Trophoblast cell (in vitro differentiated cells and primary cell): ENCODE measurements around the gene VSIG4.

Experiments used
- DNase-seq, 2 donors: peaks; one replicate each; pipeline ENCODE4 v3.0.0-alpha.2; 2016
- H2AFZ ChIP-seq: 2 replicates; pipeline ENCODE4 v1.6.1; 2013; ENCODE audit warnings: low read length, moderate library complexity, mild to moderate bottlenecking; ENCODE audit not compliant: insufficient read depth, poor library complexity
- H2AK5ac ChIP-seq: 2 replicates; pipeline ENCODE4 v1.6.1; 2013; ENCODE audit warnings: mild to moderate bottlenecking, low read length
- H2BK120ac ChIP-seq: 2 replicates; pipeline ENCODE4 v1.6.1; 2013; ENCODE audit warnings: low read length, mild to moderate bottlenecking, moderate library complexity; ENCODE audit not compliant: insufficient read depth, poor library complexity
- H2BK12ac ChIP-seq: 2 replicates; pipeline ENCODE4 v1.6.1; 2013; ENCODE audit warnings: mild to moderate bottlenecking, low read length, moderate library complexity
- H2BK5ac ChIP-seq: 2 replicates; pipeline ENCODE4 v1.6.1; 2013; ENCODE audit warnings: low read length, low read depth, moderate library complexity, mild to moderate bottlenecking; ENCODE audit not compliant: poor library complexity
- H3K14ac ChIP-seq: 2 replicates; pipeline ENCODE4 v1.6.1; 2013; ENCODE audit warnings: mild to moderate bottlenecking, low read length
- H3K18ac ChIP-seq: 2 replicates; pipeline ENCODE4 v1.6.1; 2013; ENCODE audit warnings: mild to moderate bottlenecking, low read length
- H3K23ac ChIP-seq: 2 replicates; pipeline ENCODE4 v1.6.1; 2013; ENCODE audit warnings: low read length
- H3K27ac ChIP-seq: 2 replicates; pipeline ENCODE4 v1.5.1; 2013; ENCODE audit warnings: low read depth, mild to moderate bottlenecking, inconsistent platforms, low read length, moderate library complexity
- H3K27me3 ChIP-seq: 2 replicates; pipeline ENCODE4 v1.6.1; 2013; ENCODE audit warnings: inconsistent platforms, mild to moderate bottlenecking, low read length, moderate library complexity; ENCODE audit not compliant: insufficient read depth
- H3K36me3 ChIP-seq, 2 experiments: 1 replicate in 1 of 2; 2 replicates in 1 of 2; pipeline ENCODE4 v1.6.1; 2013; ENCODE audit warnings: low read length in 2 of 2, mild to moderate bottlenecking in 2 of 2, moderate library complexity in 1 of 2; ENCODE audit not compliant: insufficient read depth in 2 of 2, control insufficient read depth in 1 of 2
- H3K4ac ChIP-seq: 2 replicates; pipeline ENCODE4 v1.6.1; 2013; ENCODE audit warnings: low read depth, mild to moderate bottlenecking, low read length, moderate library complexity
- H3K4me1 ChIP-seq, 2 experiments: 1 replicate in 1 of 2; 2 replicates in 1 of 2; pipeline ENCODE4 v1.6.1; 2013; ENCODE audit warnings: low read length in 2 of 2, mild to moderate bottlenecking in 2 of 2, moderate library complexity in 1 of 2; ENCODE audit not compliant: insufficient read depth in 2 of 2, control insufficient read depth in 1 of 2
- H3K4me2 ChIP-seq: 2 replicates; pipeline ENCODE4 v1.6.1; 2013; ENCODE audit warnings: inconsistent platforms, mild to moderate bottlenecking, low read length, moderate library complexity
- H3K4me3 ChIP-seq: 2 replicates; pipeline ENCODE4 v1.5.1; 2013; ENCODE audit warnings: mild to moderate bottlenecking, low read depth, low read length, inconsistent platforms
- H3K79me1 ChIP-seq: one replicate; pipeline ENCODE4 v1.6.1; 2013; ENCODE audit warnings: low read length
- H3K79me2 ChIP-seq: 2 replicates; pipeline ENCODE4 v1.6.1; 2013; ENCODE audit warnings: low read length, mild to moderate bottlenecking; ENCODE audit not compliant: control insufficient read depth, insufficient read depth, poor library complexity
- H3K9ac ChIP-seq: 2 replicates; pipeline ENCODE4 v1.6.1; 2013; ENCODE audit warnings: mild to moderate bottlenecking, low read length
- H3K9me3 ChIP-seq: 2 replicates; pipeline ENCODE4 v1.6.1; 2013; ENCODE audit warnings: low read depth, mild to moderate bottlenecking, control low read depth, inconsistent platforms, low read length; ENCODE audit not compliant: insufficient read depth
- H4K12ac ChIP-seq: 2 replicates; pipeline ENCODE4 v1.6.1; 2013; ENCODE audit warnings: low read depth, mild to moderate bottlenecking, low read length, moderate library complexity
- H4K8ac ChIP-seq: 2 replicates; pipeline ENCODE4 v1.6.1; 2013; ENCODE audit warnings: low read depth, mild to moderate bottlenecking, low read length, moderate library complexity
- H4K91ac ChIP-seq: one replicate; pipeline ENCODE4 v1.6.1; 2013; ENCODE audit warnings: low read depth, mild to moderate bottlenecking, low read length, moderate library complexity
- WGBS: extraction: QIAGEN DNeasy Blood & Tissue Kit; methylation state at CpG from one replicate; pipeline ENCODE4 v1.1.7; 2013; ENCODE audit warnings: missing lambda C conversion rate; ENCODE audit not compliant: insufficient read length, insufficient coverage; ENCODE audit errors: extremely low coverage; 5-methylcytosine and 5-hydroxymethylcytosine counted together

The VSIG4 gene

DNA sequence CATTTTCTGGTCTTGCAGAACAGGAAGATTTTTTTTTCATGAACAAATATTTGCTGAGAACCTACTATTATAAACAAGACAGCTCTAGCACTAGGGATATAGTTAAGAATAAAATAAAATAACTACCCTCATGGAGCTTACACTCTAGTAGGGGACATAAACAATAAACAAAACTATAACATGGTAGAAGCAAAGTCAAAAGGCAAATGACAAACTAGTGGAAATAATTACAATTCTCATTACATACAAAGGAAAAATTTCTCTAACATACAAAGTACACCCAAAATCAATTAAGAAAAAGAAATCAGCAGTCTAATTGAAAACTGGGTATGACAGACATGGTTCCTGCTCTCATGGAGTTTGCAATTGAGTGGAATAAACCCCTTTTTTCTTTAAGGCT is 32.0 kb downstream of the VSIG4 start:
- no peak overlapping the region for H2AFZ ChIP-seq
- H3K4me2 ChIP-seq, result no peak overlapping the region
- no peaks in the 10 kb centered on the region for H3K9me3 ChIP-seq
- H3K4ac ChIP-seq, result no peak overlapping the region
- no peak overlapping the region for H4K91ac ChIP-seq
- no peak overlapping the region for H2BK120ac ChIP-seq
- no peak overlapping the region for H3K18ac ChIP-seq
- no peaks in the 10 kb centered on the region for H3K4me1 ChIP-seq
- H3K14ac ChIP-seq, result no peak overlapping the region
- H4K8ac ChIP-seq, result no peak overlapping the region
- no peak overlapping the region for H3K27ac ChIP-seq
- no peaks in the 10 kb centered on the region for H3K36me3 ChIP-seq
- no peaks in the 10 kb centered on the region for H3K79me1 ChIP-seq
- no peak overlapping the region for H3K9ac ChIP-seq
- H3K4me3 ChIP-seq, result no peak overlapping the region
- H4K12ac ChIP-seq, result no peak overlapping the region
- no peak overlapping the region for H3K23ac ChIP-seq
- no peaks in the 10 kb centered on the region for H3K79me2 ChIP-seq
- DNase-seq, result no peak
- no peak overlapping the region for H2AK5ac ChIP-seq
- no peak overlapping the region for H2BK12ac ChIP-seq
- no peak overlapping the region for H2BK5ac ChIP-seq
- no peaks in the 10 kb centered on the region for H3K27me3 ChIP-seq

DNA sequence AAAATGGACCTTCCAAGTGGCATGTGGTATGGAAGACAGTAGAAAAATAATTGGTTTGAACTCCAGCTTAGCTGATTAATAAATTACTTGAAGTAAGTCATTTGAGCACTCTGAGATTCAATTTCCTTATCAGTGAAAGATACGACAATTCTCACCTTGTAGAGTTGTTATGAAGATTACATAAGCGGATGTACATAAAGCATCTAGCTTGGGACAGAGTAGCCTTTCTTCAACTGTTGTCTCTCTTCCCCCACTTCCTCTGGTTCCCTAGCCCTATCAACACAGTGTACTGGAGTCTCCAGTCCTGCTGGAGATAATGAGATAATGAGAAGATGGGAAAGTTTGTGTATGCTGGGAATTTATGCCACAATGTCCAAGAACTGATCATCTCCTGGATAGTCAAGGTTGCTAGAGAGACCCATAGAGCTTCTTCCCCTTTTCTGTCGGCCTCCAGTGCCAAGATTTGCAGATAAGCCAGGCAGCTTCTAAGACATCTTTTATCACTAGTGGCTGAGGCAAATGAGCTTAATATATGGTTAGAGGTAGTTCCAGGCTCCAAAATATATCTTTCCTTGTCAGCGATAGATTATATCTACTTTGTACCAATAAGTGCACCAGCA is 33.9 kb downstream of the VSIG4 start:
- no peak overlapping the region for H4K91ac ChIP-seq
- no peak overlapping the region for H2AK5ac ChIP-seq
- no peaks in the 10 kb centered on the region for H3K79me1 ChIP-seq
- H3K14ac ChIP-seq, result no peak overlapping the region
- H3K27ac ChIP-seq, result no peak overlapping the region
- H4K12ac ChIP-seq, result no peak overlapping the region
- no peak overlapping the region for H3K4me3 ChIP-seq
- H3K18ac ChIP-seq, result no peak overlapping the region
- no peaks in the 10 kb centered on the region for H3K36me3 ChIP-seq
- H3K9me3 ChIP-seq, result no peaks in the 10 kb centered on the region
- H2BK120ac ChIP-seq, result no peak overlapping the region
- no peak overlapping the region for H4K8ac ChIP-seq
- no peak overlapping the region for H3K9ac ChIP-seq
- no peak overlapping the region for H3K4ac ChIP-seq
- no peak overlapping the region for H2AFZ ChIP-seq
- H3K23ac ChIP-seq, result no peak overlapping the region
- no CpG with 5 or more reads among the region's 4 CpGs for WGBS
- H3K4me2 ChIP-seq, result no peak overlapping the region
- no peaks in the 10 kb centered on the region for H3K79me2 ChIP-seq
- no peak overlapping the region for H2BK5ac ChIP-seq
- no peak for DNase-seq
- H3K27me3 ChIP-seq, result no peaks in the 10 kb centered on the region
- no peaks in the 10 kb centered on the region for H3K4me1 ChIP-seq
- H2BK12ac ChIP-seq, result no peak overlapping the region

DNA sequence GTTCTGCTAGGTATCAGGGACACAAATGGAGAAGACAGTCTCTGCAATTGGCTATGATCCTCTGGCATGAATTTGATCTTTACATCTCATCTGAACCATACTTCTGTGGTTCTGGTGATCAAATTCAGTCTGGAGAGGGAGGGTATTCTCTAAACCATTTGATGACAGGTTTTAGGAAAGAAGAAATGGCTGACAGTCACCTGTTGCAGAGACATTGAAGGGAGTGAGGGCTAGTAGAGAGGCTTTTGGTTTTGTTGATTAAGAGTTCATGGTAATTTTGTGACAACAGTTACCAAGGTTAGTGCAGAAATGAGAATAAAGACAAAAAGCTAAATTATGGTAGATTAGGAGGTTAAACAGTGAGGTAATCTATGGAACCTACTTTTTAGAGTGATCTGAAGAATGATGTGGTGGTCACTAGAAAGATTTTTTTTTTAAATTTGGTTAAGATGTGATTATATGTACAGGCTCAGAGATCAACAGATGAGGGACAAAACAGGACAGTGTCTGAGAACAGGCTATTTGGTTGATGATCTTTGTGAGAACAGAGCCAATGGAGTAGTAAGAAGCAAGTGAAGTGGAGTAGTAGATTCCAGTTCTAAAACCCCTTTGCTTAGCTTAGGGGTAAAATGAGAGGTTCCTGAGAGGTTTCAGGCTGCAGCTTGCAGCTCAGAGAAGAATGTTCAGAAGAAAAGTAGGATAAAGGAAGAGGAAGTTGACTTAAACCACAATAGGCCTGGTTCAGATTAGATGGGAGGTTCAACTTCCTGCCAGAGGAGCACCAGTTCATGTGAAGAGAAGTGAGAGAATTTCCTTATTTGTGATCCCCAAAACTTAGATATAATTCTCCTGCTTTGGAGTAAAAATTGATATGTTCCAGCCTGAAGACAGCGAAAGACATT is 34.7 kb downstream of the VSIG4 start:
- WGBS, result no CpG with 5 or more reads among the region's 1 CpG
- Histone ChIP-seq H3K23ac (no peak overlapping the region), H2AFZ (no peak overlapping the region), H3K4me2 (no peak overlapping the region), H3K4me1 (no peaks in the 10 kb centered on the region), H3K79me2 (no peaks in the 10 kb centered on the region), H3K18ac (no peak overlapping the region), H4K91ac (no peak overlapping the region), H4K12ac (no peak overlapping the region), H3K9ac (no peak overlapping the region), H2AK5ac (no peak overlapping the region), H3K4ac (no peak overlapping the region), H3K4me3 (no peak overlapping the region), H2BK120ac (no peak overlapping the region), H2BK12ac (no peak overlapping the region), H3K27ac (no peak overlapping the region), H3K79me1 (no peaks in the 10 kb centered on the region), H3K27me3 (no peaks in the 10 kb centered on the region), H2BK5ac (no peak overlapping the region), H4K8ac (no peak overlapping the region), H3K14ac (no peak overlapping the region), H3K36me3 (no peaks in the 10 kb centered on the region), H3K9me3 (no peaks in the 10 kb centered on the region)
- DNase-seq, result no peak

DNA sequence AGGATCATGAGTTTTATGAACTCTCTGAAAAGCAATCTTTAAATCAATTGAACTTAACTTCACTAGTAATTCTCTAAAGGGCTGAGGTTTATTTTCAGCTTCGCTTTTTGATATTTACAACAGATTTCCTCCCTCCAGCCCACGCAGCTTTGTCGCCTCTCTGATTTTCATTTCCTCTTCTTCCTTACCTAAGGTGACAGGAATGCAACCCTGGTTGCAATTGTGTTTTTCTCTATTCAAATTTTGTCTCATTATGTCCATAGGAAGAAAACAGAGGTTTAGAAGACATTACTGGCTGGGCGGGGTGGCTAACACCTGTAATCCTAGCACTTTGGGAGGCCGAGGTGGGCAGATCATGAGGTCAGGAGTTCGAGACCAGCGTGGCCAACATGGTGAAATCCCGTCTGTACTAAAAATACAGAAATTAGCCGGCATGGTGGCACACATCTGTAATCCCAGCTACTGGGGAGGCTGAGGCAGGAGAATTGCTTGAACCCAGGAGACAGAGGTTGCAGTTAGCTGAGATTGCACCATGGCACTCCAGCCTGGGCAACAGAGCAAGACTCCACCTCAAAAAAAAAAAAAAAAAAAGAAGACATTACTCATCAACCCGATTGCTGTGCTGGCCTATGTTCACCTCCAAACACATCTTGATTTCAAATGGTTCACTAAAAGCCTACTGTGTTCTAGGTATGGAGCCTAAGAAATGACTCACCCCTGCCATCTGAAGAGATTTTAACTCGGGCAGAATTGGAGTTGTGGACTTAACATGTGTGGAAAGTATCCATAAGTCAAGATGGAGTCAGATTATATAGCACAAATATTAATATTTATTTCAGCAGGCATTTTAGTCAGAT is 36.8 kb downstream of the VSIG4 start:
- H3K4me1 ChIP-seq, result no peaks in the 10 kb centered on the region
- H2BK120ac ChIP-seq, result no peak overlapping the region
- no peak overlapping the region for H3K4me3 ChIP-seq
- H2BK5ac ChIP-seq, result no peak overlapping the region
- WGBS, result no CpG with 5 or more reads among the region's 11 CpGs
- no peaks in the 10 kb centered on the region for H3K79me2 ChIP-seq
- H3K23ac ChIP-seq, result no peak overlapping the region
- H3K4ac ChIP-seq, result no peak overlapping the region
- no peak overlapping the region for H3K9ac ChIP-seq
- H2BK12ac ChIP-seq, result no peak overlapping the region
- no peak overlapping the region for H4K8ac ChIP-seq
- DNase-seq, result no peak
- H2AFZ ChIP-seq, result no peak overlapping the region
- H3K14ac ChIP-seq, result no peak overlapping the region
- no peak overlapping the region for H3K18ac ChIP-seq
- no peak overlapping the region for H3K27ac ChIP-seq
- no peaks in the 10 kb centered on the region for H3K9me3 ChIP-seq
- no peaks in the 10 kb centered on the region for H3K27me3 ChIP-seq
- H3K36me3 ChIP-seq, result no peaks in the 10 kb centered on the region
- no peaks in the 10 kb centered on the region for H3K79me1 ChIP-seq
- no peak overlapping the region for H4K91ac ChIP-seq
- H4K12ac ChIP-seq, result no peak overlapping the region
- no peak overlapping the region for H3K4me2 ChIP-seq
- no peak overlapping the region for H2AK5ac ChIP-seq
